ENCODE measurements around the gene CILP2.

DNA sequence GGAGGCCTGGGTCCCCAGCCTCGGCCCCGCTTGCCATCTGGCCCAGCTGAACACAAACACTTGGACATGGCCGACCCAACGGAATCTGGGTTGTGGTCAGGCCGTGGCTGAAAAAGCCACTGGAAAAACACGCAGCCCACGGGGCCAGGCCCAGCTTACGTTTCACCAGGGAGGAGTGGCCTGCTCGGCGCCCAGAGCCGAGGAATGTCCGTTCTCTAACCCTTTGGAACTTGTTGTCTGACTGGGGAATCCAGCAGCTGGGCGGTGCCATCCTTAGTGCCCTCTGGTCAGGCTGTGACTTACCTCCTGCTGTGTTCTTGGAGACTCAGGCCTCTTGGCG is 13.8 kb downstream of the CILP2 start:
- TF ChIP-seq, protein P1, sequence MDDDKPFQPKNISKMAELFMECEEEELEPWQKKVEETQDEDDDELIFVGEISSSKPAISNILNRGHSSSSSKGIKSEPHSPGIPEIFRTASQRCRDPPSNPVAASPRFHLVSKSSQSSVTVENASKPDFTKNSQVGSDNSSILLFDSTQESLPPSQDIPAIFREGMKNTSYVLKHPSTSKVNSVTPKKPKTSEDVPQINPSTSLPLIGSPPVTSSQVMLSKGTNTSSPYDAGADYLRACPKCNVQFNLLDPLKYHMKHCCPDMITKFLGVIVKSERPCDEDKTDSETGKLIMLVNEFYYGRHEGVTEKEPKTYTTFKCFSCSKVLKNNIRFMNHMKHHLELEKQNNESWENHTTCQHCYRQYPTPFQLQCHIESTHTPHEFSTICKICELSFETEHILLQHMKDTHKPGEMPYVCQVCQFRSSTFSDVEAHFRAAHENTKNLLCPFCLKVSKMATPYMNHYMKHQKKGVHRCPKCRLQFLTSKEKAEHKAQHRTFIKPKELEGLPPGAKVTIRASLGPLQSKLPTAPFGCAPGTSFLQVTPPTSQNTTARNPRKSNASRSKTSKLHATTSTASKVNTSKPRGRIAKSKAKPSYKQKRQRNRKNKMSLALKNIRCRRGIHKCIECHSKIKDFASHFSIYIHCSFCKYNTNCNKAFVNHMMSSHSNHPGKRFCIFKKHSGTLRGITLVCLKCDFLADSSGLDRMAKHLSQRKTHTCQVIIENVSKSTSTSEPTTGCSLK (tag by site-specific recombination; IDR thresholded peaks at IDR 0.05) = no peak
- no peak for TF ChIP-seq MYNN (tag by site-specific recombination; IDR thresholded peaks at IDR 0.05; ENCODE audit: borderline replicate concordance)
- TF ChIP-seq ZNF121 (tag by site-specific recombination; IDR thresholded peaks at IDR 0.05) = no peak
- no peak for TF ChIP-seq ZNF266 (tag by site-specific recombination; IDR thresholded peaks at IDR 0.05; ENCODE audit: low read depth)
- TF ChIP-seq ZNF211 (tag by site-specific recombination; IDR thresholded peaks at IDR 0.05; ENCODE audit: low read depth) = no peak
- TF ChIP-seq ZNF274 (IDR thresholded peaks at IDR 0.05; ENCODE audit: low read length) = no peak
- TF ChIP-seq ZNF274 (tag by site-specific recombination; IDR thresholded peaks at IDR 0.05; ENCODE audit: borderline replicate concordance) = no peak
- no peak for TF ChIP-seq EGR2 (tag by site-specific recombination; IDR thresholded peaks at IDR 0.05; ENCODE audit: low read depth)
- TF ChIP-seq ZFP37 (tag by site-specific recombination; IDR thresholded peaks at IDR 0.05) = no peak
- no peak for TF ChIP-seq BCL11B (tag by site-specific recombination; IDR thresholded peaks at IDR 0.05; ENCODE audit: low read depth)
- TF ChIP-seq ZNF76 (tag by site-specific recombination; IDR thresholded peaks at IDR 0.05; ENCODE audit: borderline replicate concordance, low read depth) = no peak
- TF ChIP-seq, protein P2, sequence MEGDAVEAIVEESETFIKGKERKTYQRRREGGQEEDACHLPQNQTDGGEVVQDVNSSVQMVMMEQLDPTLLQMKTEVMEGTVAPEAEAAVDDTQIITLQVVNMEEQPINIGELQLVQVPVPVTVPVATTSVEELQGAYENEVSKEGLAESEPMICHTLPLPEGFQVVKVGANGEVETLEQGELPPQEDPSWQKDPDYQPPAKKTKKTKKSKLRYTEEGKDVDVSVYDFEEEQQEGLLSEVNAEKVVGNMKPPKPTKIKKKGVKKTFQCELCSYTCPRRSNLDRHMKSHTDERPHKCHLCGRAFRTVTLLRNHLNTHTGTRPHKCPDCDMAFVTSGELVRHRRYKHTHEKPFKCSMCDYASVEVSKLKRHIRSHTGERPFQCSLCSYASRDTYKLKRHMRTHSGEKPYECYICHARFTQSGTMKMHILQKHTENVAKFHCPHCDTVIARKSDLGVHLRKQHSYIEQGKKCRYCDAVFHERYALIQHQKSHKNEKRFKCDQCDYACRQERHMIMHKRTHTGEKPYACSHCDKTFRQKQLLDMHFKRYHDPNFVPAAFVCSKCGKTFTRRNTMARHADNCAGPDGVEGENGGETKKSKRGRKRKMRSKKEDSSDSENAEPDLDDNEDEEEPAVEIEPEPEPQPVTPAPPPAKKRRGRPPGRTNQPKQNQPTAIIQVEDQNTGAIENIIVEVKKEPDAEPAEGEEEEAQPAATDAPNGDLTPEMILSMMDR (tag by site-specific recombination; IDR thresholded peaks at IDR 0.05) = no peak
